ENCODE data around the gene MACROD1. TPM values are rescaled to one million over a fixed set of nuclear protein-coding genes. Genes with fewer than 3 reads are reported as not detected.
A peak's percentile ranks its signal among the peaks of the same experiment; 100 is the strongest.

The MACROD1 gene
- total and polyA plus RNA-seq, 4 donors, result 10.6 to 31.6 (median 23.9) TPM

DNA sequence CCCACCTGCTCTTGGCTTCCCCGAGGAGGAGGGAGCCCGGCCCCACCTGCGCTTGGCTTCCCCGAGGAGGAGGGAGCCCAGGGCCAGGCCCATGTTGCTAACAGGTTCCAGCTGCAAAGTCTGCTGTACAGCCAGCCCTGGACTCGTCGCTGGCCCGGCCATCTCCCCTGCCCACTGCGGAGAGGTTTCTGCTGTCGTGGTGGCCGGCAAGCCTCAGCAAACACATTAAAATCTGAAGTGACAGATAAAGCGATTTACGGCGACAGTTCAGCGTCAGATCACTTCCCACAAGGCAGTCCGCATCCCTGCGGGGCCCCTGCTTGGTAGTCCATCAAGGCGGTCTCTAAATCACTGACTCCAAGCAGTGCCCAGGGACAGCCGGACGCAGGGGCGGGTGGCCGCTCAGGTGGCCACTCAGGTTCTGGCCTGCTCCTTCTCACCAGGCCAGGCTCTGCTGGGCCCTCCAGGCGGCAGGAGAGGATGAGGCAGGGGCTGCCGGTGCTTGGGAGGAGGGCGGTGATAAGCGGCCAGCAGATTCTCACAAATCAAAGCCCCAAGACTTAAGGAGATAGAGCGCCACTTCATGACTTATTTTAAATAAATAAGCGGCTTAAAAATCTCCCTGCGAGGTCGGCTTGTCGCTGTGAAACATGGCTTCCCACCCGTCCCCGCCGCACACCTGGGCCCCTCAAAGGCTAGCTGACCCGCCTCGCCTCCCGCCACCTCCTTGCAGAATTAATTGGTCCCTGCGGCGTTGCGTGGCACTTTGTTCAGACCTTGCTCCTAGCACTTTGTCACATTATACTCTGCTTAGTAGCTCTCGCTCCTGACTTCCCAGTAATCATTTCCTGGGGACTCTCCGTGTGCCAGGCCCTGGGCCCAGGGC, 21.1 kb downstream of the MACROD1 start:
- Histone ChIP-seq H3K27me3 (ENCODE audit: control insufficient read depth, insufficient read depth, low read length) (no peaks in the 10 kb centered on the region), H3K27ac (ENCODE audit: low read depth, low read length) (no peak overlapping the region), H3K4me3 (ENCODE audit: low read depth, low read length) (no peak overlapping the region), H3K4me1 (ENCODE audit: control insufficient read depth, insufficient read depth, low read length) (peaks cover 61% of the 10 kb centered on the region), H3K9me3 (ENCODE audit: control insufficient read depth, insufficient read depth, low read length) (no peaks in the 10 kb centered on the region), H3K36me3 (ENCODE audit: control insufficient read depth, insufficient read depth, low read length) (peaks cover 6% of the 10 kb centered on the region)
- no peak for DNase-seq (ENCODE audit: low read depth in 4 of 6, low spot score in 6 of 6)
- WGBS (ENCODE audit: insufficient coverage), result 68% methylated on average over 38 of the region's 41 CpGs

DNA sequence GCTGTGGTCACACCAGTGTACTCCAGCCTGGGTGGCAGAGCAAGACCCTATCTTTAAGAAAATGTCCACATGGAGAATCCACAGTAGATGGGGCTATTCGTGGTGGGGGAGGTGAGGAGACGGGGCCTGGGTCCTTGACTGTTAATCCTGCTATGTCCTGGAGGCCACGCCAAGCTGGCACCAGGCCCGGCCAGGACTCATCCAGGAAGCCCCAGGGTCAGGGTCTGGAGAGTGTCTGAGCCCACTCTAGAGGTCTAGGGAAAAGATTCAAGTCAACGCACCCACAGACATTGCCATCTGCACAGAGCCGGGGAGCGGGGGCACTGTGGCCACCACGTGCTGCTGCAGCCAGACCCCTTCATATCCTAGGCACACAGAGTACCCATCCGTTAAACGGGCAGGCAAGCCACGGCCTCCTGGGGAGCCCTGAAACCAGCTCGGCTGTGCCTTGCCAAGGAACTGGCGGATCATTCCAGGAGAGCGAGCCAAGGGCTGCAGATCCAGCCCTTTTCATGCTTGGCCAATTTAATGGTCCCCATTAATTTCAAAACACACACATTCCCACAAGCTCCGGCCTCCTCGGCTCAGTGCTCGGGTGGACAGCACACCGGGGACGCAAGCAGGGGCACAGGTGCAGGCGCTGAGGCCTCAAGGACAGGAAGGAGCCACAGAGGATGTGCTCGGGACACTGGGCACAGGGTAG, 24.7 kb downstream of the MACROD1 start:
- Histone ChIP-seq H3K36me3 (ENCODE audit: control insufficient read depth, insufficient read depth, low read length) (peaks cover 6% of the 10 kb centered on the region), H3K9me3 (ENCODE audit: control insufficient read depth, insufficient read depth, low read length) (no peaks in the 10 kb centered on the region), H3K4me3 (ENCODE audit: low read depth, low read length) (no peak overlapping the region), H3K4me1 (ENCODE audit: control insufficient read depth, insufficient read depth, low read length) (peaks cover 69% of the 10 kb centered on the region), H3K27me3 (ENCODE audit: control insufficient read depth, insufficient read depth, low read length) (peaks cover 4% of the 10 kb centered on the region), H3K27ac (ENCODE audit: low read depth, low read length) (no peak overlapping the region)
- 43% methylated on average over 21 of the region's 21 CpGs for WGBS (ENCODE audit: insufficient coverage)
- peak in 2 of 6 donors; percentile 73 to 74 for DNase-seq (ENCODE audit: low read depth in 4 of 6, low spot score in 6 of 6)

DNA sequence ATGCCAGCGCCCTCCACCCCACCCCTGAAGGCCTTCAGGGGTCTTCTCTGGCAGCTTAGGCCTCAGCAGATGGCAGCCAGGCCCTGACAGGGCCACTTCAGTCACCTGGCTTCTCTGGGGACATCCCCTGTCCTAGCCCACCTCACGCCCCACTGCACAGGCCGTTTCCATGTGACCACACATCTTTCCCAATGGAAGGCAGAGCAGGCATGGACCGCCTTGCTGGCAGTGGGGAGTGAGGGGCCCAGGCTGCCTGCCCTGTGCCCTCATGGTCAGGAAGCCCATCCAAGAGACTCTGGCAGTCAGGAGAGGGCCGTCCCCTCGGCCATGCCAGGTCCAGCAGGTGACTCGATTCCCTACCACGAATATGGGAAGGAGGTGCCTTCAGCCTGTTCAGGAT, 25.8 kb downstream of the MACROD1 start:
- H3K27me3 ChIP-seq (ENCODE audit: control insufficient read depth, insufficient read depth, low read length), result peaks cover 4% of the 10 kb centered on the region
- H3K4me1 ChIP-seq (ENCODE audit: control insufficient read depth, insufficient read depth, low read length), result peaks cover 68% of the 10 kb centered on the region
- no peak overlapping the region for H3K4me3 ChIP-seq (ENCODE audit: low read depth, low read length)
- H3K36me3 ChIP-seq (ENCODE audit: control insufficient read depth, insufficient read depth, low read length), result peaks cover 10% of the 10 kb centered on the region
- DNase-seq (ENCODE audit: low read depth in 4 of 6, low spot score in 6 of 6), result no peak
- no peak overlapping the region for H3K27ac ChIP-seq (ENCODE audit: low read depth, low read length)
- no peaks in the 10 kb centered on the region for H3K9me3 ChIP-seq (ENCODE audit: control insufficient read depth, insufficient read depth, low read length)
- 85% methylated on average over 5 of the region's 8 CpGs for WGBS (ENCODE audit: insufficient coverage)

DNA sequence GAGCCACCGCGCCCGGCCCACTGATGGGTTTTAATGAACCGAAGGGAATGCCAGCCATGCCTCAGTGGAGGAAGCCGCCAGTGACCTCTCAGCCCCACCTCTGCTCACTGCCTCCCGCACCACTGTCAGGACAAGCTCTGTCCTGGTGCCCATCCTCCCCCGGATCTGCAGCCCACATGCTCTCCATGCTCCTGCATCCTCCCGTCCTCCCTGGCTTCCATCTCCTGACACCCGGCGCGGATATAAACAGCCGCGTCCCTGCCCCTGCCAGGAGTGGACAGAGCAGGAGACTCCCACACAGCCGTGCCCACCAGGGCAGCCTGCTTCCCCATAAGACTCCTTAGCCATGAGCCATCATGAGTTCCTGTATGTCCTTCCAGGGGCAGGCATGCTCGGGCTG, 26.9 kb downstream of the MACROD1 start:
- WGBS (ENCODE audit: insufficient coverage), result 78% methylated on average over 15 of the region's 15 CpGs
- Histone ChIP-seq H3K27ac (ENCODE audit: low read depth, low read length) (no peak overlapping the region), H3K27me3 (ENCODE audit: control insufficient read depth, insufficient read depth, low read length) (peaks cover 7% of the 10 kb centered on the region), H3K9me3 (ENCODE audit: control insufficient read depth, insufficient read depth, low read length) (no peaks in the 10 kb centered on the region), H3K36me3 (ENCODE audit: control insufficient read depth, insufficient read depth, low read length) (peaks cover 4% of the 10 kb centered on the region), H3K4me1 (ENCODE audit: control insufficient read depth, insufficient read depth, low read length) (peaks cover 71% of the 10 kb centered on the region), H3K4me3 (ENCODE audit: low read depth, low read length) (no peak overlapping the region)
- DNase-seq (ENCODE audit: low read depth in 4 of 6, low spot score in 6 of 6), result no peak

DNA sequence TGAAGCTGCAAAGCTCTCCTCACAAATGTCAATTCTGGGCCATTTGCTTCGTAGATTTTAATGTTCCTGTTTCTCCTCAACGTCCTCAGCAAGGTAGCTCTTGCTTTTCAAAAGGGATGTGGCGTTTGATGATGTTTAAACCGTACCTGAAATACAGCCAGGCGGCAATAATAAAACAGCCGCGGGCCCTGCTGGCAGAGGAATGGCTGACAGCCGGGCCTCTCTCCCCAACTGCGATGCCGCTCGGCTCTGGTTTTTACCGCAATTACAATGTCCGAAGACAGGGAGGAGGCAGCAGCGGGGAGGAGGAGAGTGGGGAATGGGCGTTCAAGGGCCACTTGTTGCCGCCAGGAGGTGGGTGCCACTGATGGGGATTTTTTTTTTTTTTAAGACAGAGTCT, 27.5 kb downstream of the MACROD1 start:
- peaks cover 77% of the 10 kb centered on the region for H3K4me1 ChIP-seq (ENCODE audit: control insufficient read depth, insufficient read depth, low read length)
- H3K4me3 ChIP-seq (ENCODE audit: low read depth, low read length), result no peak overlapping the region
- no peaks in the 10 kb centered on the region for H3K9me3 ChIP-seq (ENCODE audit: control insufficient read depth, insufficient read depth, low read length)
- 29% methylated on average over 12 of the region's 16 CpGs for WGBS (ENCODE audit: insufficient coverage)
- H3K36me3 ChIP-seq (ENCODE audit: control insufficient read depth, insufficient read depth, low read length), result peaks cover 4% of the 10 kb centered on the region
- H3K27me3 ChIP-seq (ENCODE audit: control insufficient read depth, insufficient read depth, low read length), result peaks cover 7% of the 10 kb centered on the region
- peak in 2 of 6 donors; percentile 71 to 76 for DNase-seq (ENCODE audit: low read depth in 4 of 6, low spot score in 6 of 6)
- no peak overlapping the region for H3K27ac ChIP-seq (ENCODE audit: low read depth, low read length)

DNA sequence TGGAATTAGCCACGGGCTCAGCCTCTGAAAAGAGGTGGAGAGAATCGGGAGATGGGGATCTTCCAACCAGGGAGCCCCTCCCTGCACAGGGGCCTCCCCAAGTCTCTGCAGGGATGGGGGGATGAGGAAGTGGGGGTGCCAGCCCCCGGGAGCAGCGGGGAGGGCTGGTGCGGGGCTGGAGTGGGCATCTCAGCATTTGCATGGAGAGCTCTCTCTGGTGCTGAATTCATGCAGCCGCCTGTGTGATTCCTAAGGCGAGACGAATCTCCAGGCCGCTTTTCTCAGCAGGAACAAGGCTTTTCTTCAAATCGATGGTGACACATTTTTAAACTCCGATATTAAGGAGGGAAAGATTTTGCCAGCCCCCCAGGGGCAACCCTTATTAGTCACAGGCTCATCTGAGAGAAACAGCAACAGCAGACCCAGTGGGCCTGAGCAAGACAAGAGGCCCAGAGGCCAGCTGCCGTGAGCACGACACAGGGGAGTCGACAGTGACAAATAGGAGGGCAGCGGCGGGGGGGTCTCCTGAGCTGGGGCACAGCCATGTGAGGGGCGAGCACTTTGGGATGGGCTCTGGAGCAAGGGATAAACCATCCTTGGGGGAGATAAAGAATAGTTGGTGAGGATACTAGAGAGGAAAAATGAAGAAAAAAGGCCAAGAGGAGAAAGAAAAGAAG, 29.0 kb downstream of the MACROD1 start:
- no peaks in the 10 kb centered on the region for H3K9me3 ChIP-seq (ENCODE audit: control insufficient read depth, insufficient read depth, low read length)
- H3K36me3 ChIP-seq (ENCODE audit: control insufficient read depth, insufficient read depth, low read length), result peaks cover 4% of the 10 kb centered on the region
- H3K27me3 ChIP-seq (ENCODE audit: control insufficient read depth, insufficient read depth, low read length), result peaks cover 7% of the 10 kb centered on the region
- H3K4me1 ChIP-seq (ENCODE audit: control insufficient read depth, insufficient read depth, low read length), result peaks cover 90% of the 10 kb centered on the region
- no peak overlapping the region for H3K27ac ChIP-seq (ENCODE audit: low read depth, low read length)
- H3K4me3 ChIP-seq (ENCODE audit: low read depth, low read length), result no peak overlapping the region
- peak in 2 of 6 donors; percentile 43 to 73 for DNase-seq (ENCODE audit: low read depth in 4 of 6, low spot score in 6 of 6)
- WGBS (ENCODE audit: insufficient coverage), result 20% methylated on average over 17 of the region's 17 CpGs

DNA sequence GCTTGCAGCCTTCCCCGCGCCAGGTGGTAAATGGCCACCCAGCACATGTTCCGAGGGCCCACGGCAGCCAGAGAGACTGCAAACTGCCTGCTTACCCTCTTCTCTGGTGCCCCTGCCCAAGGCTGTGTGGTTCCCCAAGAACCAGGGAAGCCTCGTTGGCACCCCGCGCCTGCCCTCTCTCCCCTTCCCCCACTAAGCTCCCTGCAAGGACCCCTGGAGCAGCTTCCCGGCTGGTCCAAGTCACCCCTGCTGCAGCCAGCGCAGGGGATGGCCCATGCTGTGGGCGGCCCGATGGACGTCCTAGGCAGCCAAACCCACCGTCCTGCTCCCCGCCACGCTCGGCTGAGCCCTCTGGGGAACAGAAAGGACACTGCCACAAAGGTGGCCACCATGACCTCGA, 30.2 kb downstream of the MACROD1 start:
- no peak overlapping the region for H3K4me3 ChIP-seq (ENCODE audit: low read depth, low read length)
- 81% methylated on average over 17 of the region's 17 CpGs for WGBS (ENCODE audit: insufficient coverage)
- H3K36me3 ChIP-seq (ENCODE audit: control insufficient read depth, insufficient read depth, low read length), result peaks cover 4% of the 10 kb centered on the region
- DNase-seq (ENCODE audit: low read depth in 4 of 6, low spot score in 6 of 6), result peak in 1 of 6 donors; percentile 73
- H3K4me1 ChIP-seq (ENCODE audit: control insufficient read depth, insufficient read depth, low read length), result peaks cover 90% of the 10 kb centered on the region
- H3K27ac ChIP-seq (ENCODE audit: low read depth, low read length), result no peak overlapping the region
- peaks cover 7% of the 10 kb centered on the region for H3K27me3 ChIP-seq (ENCODE audit: control insufficient read depth, insufficient read depth, low read length)
- H3K9me3 ChIP-seq (ENCODE audit: control insufficient read depth, insufficient read depth, low read length), result no peaks in the 10 kb centered on the region

DNA sequence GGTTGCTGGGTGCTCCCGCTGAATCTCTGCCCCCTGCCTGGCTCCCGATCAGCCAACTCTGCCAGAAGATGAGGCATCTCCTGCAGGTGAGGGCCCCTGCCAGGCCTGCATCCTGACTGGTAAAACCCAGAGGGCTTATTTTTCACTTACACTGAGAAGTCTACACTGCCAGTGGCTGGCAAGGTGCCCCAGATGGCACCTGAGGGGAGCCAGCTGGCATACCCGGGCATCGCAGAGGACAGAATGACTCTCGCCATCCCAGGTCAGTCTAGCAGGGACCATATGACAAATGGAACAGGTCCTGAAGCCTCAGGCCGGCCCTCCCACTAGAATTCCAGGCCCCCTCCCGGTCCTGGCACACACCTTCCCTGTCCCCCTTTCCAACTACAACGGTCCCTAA, 30.9 kb downstream of the MACROD1 start:
- no peak overlapping the region for H3K4me3 ChIP-seq (ENCODE audit: low read depth, low read length)
- no peak for DNase-seq (ENCODE audit: low read depth in 4 of 6, low spot score in 6 of 6)
- peaks cover 4% of the 10 kb centered on the region for H3K36me3 ChIP-seq (ENCODE audit: control insufficient read depth, insufficient read depth, low read length)
- H3K9me3 ChIP-seq (ENCODE audit: control insufficient read depth, insufficient read depth, low read length), result no peaks in the 10 kb centered on the region
- H3K27me3 ChIP-seq (ENCODE audit: control insufficient read depth, insufficient read depth, low read length), result peaks cover 7% of the 10 kb centered on the region
- 75% methylated on average over 8 of the region's 8 CpGs for WGBS (ENCODE audit: insufficient coverage)
- H3K27ac ChIP-seq (ENCODE audit: low read depth, low read length), result no peak overlapping the region
- peaks cover 89% of the 10 kb centered on the region for H3K4me1 ChIP-seq (ENCODE audit: control insufficient read depth, insufficient read depth, low read length)

DNA sequence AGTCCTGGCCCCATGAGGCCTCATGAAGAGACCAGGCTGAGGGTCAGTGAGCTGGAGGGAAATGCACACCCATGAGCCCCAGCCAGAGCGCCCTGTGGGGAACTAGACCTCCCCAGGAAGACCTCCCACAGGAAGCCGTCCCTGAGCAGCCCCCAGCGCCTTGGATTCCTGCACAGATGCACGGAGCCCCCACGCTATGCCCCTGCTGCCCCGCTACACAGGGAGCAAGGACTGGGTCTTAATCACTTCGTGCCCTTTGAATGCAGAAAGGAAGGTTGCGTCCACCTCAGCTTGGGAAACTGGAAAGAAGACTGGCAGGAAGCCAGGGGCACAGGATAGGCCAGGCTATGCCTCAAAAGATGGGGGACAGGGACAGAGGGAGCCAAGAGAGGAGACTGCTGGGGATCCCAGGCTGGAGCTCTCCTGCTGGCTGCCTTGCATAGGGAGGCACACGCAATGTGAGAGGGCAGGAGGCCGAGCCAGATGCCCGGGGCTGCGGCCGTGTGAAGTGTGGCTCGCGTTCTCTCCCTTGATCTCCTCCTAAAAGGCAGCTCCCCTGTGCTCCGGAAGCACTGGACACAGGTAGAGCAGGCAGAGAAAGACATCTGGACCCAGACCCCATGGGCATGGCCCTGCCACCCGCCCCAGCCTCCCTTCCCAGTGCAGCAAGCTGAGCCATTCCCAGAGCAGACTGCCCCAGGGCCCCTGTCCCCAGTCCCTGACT, 32.8 kb downstream of the MACROD1 start:
- H3K27ac ChIP-seq (ENCODE audit: low read depth, low read length), result no peak overlapping the region
- DNase-seq (ENCODE audit: low read depth in 4 of 6, low spot score in 6 of 6), result peak in 1 of 6 donors; percentile 31

More for the DNA sequence above, 32.8 kb downstream of the MACROD1 start:
- Histone ChIP-seq H3K4me3 (ENCODE audit: low read depth, low read length) (no peak overlapping the region), H3K9me3 (ENCODE audit: control insufficient read depth, insufficient read depth, low read length) (no peaks in the 10 kb centered on the region), H3K36me3 (ENCODE audit: control insufficient read depth, insufficient read depth, low read length) (peaks cover 12% of the 10 kb centered on the region), H3K4me1 (ENCODE audit: control insufficient read depth, insufficient read depth, low read length) (peaks cover 76% of the 10 kb centered on the region), H3K27me3 (ENCODE audit: control insufficient read depth, insufficient read depth, low read length) (peaks cover 3% of the 10 kb centered on the region)
- 49% methylated on average over 12 of the region's 17 CpGs for WGBS (ENCODE audit: insufficient coverage)

Data from spinal cord (tissue), 10 donors.